Measurements from ENCODE around the gene XPO6.

The XPO6 gene

GRCh38 chr16:28105297-28105696 is 106.5 kb downstream of the XPO6 start:
- H3K4me3 ChIP-seq (replicated peaks; ENCODE audit: low read depth, low read length), result no peak overlapping the region
- DNase-seq (ENCODE audit: extremely low read depth, low read depth), result no peak
- TF ChIP-seq CTCF (IDR thresholded peaks at IDR 0.05; ENCODE audit: low read depth, low read length, missing control alignments), result no peak

GRCh38 chr16:28104404-28104803 is 107.4 kb downstream of the XPO6 start:
- DNase-seq (ENCODE audit: extremely low read depth, low read depth), result no peak
- no peak for TF ChIP-seq CTCF (IDR thresholded peaks at IDR 0.05; ENCODE audit: low read depth, low read length, missing control alignments)
- no peak overlapping the region for H3K4me3 ChIP-seq (replicated peaks; ENCODE audit: low read depth, low read length)

DNA sequence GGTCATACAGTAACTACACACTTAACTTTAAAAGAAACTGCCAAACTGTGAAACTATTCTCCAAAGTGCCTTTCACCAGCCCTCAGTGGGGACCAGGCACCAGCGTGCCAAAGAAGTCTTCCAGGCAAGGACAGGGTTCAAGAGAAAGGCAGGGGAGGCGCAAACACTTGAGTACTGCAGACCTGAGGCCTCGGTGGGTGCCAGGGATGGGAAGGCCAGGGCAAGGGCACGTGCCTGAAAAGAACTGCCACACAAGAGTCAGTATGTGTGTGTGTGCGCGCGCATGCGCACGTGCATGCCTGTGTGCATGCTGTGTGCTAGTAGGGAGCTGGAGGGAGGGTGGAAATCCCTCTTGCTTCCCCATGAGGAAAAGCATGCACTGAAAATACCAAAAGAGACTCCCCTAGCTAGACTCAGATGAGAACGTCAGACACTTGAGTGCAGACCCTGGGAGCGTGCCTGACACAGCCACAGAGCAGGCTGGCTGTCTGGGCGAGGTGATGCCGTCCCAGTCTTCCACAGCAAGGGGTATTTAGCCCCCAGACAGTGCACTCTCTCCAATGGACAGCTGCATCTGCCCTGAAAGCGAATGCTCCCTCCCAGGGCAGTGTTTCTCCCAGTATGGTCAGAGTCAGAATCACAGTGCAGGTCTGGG is 108.1 kb downstream of the XPO6 start:
- H3K4me3 ChIP-seq (replicated peaks; ENCODE audit: low read depth, low read length), result no peak overlapping the region
- no peak for TF ChIP-seq CTCF (IDR thresholded peaks at IDR 0.05; ENCODE audit: low read depth, low read length, missing control alignments)
- no peak for DNase-seq (ENCODE audit: extremely low read depth, low read depth)

DNA sequence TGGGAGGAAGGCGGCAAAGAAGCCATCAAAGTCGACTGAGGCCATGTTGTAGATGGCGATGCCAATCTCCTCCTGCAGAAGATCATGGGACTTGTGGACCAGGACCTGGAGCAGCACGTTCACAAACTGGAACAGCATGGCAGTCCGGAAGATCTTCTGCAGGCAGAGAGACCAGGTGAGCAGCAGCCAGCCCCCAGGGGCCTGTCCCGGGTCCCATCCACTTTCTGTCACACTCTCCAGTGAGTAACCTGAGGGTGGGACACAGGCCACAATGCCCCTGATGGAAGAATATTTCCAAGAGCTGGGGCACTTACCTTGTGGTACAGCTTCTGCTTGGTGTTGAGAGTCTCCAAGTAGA is 110.3 kb downstream of the XPO6 start:
- no peak for DNase-seq (ENCODE audit: extremely low read depth, low read depth)
- no peak overlapping the region for H3K4me3 ChIP-seq (replicated peaks; ENCODE audit: low read depth, low read length)
- TF ChIP-seq CTCF (IDR thresholded peaks at IDR 0.05; ENCODE audit: low read depth, low read length, missing control alignments), result no peak

DNA sequence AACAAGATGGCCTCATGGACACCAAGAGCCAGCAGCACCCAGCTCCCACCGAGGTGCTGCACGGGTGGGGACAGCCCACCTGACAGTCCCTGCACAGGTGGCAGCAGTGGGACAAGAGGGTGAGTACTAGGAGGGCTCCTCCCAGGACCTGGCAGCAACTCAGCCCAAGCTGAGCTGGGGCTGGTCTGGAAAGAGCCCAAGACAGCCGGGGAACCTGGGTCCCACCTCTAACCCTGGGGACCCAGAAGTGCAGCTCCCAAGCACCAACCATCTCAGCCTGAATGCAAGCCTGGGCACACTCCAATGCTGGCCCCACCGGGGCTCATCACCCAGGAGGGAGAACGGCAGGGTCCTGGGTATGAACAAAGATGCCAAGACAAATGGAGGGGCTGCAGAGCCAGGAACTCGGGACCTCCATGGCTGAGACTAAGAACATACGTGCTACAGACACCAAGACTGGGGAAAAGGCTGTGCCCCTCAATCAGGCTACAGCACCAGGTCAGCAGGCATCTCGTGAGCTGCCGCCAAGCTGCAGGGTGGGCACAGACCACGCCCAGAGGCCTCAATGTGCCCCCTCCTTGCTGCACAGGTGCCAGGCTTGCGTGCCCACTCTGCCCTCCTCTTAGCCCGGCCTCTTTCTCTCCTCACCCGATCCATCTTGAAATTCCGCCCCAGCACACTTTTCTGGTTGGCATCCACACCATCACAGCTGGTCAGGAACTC is 110.8 kb downstream of the XPO6 start:
- H3K4me3 ChIP-seq (replicated peaks; ENCODE audit: low read depth, low read length), result no peak overlapping the region
- no peak for DNase-seq (ENCODE audit: extremely low read depth, low read depth)
- TF ChIP-seq CTCF (IDR thresholded peaks at IDR 0.05; ENCODE audit: low read depth, low read length, missing control alignments), result no peak

DNA sequence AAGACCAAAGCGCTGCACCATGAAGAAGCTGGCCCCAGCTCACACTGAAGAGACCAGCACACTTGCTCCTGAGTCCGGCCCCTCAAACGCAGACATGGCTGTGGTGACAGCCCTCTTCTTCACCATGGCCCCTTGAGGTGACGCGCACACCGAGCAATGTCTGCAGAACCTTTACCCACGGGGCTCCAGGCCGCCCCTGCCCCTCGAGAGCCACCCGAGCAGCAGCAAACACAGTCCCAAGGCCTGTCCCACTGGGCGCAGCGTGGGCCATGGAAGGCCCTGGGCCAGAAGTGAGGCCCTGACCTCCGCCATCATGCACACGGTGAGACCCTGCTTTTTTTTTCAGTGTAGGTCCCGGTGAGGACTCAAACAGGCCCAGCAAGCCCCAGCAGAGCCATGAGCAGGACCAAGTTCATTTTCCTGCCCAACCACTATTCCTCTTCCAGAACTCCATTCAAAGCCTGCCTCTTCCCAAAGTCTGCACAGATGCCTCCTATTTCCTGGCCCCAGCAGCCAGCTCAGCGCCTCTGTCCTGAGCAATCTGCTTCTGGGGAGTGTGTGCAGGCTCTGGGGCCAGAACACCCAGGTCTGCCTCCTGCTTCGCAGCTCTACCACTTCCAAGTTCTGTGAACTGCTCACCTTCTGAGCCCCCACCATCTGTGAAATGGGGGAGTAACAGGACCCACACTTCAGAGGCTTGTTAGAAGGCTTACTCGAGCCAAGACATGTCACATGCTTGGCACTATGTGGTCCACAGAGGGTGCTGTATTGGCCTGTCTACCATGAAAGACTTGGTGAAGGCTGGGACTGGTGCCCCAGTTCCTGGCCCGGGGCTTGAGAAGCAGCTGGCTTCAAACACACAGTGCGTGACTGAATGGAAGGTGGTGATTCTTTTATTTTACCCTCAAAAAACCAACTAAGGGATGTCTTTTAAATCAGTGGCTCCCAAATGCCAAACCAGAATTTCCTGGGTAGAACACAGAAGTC is 112.5 kb downstream of the XPO6 start:
- no peak overlapping the region for H3K4me3 ChIP-seq (replicated peaks; ENCODE audit: low read depth, low read length)
- no peak for DNase-seq (ENCODE audit: extremely low read depth, low read depth)
- TF ChIP-seq CTCF (IDR thresholded peaks at IDR 0.05; ENCODE audit: low read depth, low read length, missing control alignments), result no peak
